Measurements from ENCODE around the gene DNMT3L. TPM values are rescaled to one million over a fixed set of nuclear protein-coding genes. Genes with fewer than 3 reads are reported as not detected.

The DNMT3L gene
- polyA plus RNA-seq, 3 donors, result not detected

DNA sequence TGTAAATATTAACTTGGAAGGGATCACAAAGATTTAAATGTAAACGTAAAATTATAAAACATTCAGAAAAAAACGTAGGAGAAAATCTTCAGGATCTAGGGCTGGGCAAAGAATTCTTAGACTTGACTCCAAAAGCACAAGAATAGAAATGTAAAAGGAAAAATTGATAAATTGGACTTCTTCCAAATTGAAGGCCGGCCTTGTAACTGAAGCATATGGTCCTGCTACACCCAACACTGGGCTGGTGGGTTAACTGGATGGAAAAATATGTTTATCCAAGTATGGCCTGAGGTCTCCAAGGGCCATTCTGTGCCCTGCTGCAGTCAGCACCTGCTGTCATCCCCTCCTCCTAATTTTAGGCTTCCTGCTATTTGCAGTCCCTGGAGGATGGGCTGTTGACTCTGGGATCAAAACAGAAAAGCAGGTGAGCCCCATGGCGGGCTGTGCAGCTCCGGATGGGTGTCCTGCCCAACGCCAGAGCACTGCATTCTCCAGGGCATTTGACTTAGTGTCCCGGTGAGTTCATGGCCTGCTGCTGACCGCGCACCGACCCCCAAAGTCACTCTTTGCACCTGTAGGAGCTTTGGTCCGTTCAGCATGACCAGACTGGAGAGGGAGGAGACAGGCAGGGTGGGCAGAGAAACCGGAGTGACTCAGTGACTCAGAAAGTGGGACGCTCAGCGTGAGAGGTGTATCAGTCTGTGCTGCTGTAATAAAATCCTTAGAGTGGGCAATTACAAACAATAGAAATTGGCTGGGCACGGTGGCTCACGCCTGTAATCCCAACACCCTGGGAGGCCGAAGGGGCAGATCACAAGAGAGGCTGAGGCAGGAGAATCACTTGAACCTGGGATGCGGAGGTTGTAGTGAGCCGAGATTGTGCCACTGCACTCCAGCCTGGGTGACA lies 17.9 kb upstream of the DNMT3L start:
- no peak for DNase-seq

DNA sequence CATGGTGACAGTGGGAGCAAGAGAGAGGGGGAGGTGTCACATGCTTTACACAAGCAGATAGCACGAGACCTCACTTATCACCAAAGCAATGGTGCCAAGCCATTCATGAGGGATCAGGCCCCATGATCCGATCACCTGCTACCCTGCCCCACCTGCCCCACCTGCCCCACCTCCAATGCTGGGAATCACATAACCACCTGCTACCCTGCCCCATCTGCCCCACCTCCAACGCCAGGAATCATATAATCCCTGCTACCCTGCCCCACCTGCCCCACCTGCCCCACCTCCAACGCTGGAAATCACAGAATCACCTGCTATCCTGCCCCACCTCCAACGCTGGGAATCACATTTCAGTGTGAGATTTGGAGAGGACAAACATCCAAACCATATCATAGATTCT lies 13.3 kb upstream of the DNMT3L start:
- DNase-seq, result no peak

DNA sequence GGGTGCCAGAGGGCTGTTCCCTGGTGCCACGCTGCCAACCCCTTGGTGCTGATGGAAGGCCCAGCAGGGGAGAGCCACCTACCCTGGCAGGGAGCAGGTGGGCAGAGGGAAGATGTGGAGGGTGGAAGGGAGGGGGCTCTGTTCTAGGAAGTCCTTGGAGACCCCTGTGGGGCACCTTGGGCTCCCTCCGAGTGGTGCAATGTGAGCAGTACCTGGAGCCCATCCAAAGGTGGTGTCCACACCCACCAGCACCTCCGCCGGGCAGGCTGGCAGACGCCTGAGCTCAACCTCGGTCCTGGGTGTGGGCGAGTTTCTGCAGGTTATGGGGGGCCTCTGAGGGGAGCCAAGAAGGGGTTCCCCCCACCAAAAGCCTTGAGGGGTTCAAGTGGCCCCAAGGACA lies 11.3 kb upstream of the DNMT3L start:
- no peak for DNase-seq

DNA sequence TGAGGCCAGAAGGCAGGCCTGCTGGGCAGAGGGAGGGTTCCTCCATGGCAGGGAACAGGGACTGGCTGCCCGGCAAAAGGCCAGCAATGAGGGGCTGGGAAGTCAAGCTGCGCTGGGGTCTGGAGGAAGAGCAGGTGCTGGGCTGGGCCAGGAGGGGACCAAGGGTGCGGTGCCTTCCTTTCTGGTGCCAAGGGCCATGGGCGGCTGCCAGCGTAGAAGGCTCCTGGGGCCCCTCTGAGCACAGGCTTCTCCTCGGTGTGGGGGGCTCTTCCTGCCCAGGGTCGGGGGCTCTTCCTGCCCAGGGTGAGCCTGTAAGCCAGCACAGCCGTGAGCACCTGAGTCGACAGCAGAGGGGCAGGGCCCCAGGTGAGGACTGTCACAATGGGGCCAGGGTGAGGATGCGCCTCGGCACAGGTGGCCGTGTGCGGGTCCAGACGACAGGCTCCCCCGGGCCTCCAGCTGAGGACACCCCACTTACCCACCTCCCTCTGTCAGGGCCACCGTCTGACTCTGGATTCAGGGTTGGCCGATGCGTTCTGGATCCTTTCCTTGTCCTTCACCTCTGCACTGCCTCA lies 10.7 kb upstream of the DNMT3L start:
- DNase-seq, result no peak

DNA sequence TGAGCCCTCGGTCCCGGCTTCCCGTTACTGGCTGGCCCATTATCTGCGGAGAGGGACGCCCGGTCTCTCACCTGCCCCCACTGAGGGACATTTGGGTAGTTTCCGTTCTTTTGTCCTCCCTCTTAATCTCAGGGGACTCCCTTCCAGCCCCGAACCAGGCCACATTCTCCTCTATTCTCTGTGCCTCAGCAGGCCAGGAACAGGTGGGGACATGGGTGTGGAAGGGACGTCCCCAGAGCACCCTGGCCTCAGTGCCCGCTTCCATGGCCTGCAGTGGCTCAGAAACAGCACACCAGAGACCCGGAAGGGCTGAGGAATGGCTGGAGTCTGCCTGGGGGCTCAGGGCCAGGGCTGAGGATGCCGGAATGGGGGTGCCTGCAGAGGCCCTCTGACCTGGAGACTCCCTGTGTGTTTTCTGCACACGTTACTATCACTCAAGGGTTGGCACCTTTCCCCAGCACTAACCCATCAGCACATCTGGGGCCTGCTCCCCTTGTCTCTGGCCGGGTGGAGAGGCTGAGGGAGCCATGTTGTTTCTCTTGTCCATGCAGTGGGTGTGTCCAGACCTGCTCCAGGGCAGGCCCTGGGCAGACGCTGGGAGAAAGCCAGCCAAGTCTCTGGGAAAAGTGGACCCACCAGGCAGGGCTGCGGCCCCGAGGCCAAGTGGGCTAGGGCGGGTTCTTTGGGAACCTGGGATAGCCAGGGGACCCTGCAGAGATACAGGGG lies 10.0 kb upstream of the DNMT3L start:
- DNase-seq, result no peak

DNA sequence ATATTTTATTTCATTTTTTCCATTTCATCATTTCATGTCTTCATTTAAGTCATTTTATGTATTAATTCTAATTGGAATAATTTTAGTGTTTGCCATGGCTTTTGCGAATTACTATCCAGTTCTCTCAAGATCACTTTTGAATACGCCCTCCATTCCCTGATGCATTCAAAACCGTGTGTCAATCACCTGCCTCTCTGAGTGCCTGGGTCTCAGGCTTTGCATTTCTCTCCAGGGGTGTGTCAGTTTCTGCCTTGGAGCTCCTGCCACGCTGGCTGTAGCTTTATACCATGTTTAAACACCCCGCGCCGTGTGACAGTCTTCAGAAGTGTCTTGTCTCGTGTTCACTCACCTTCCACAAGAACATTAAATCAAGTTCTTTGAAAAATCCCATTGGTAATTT lies 7.4 kb upstream of the DNMT3L start:
- no peak for DNase-seq

DNA sequence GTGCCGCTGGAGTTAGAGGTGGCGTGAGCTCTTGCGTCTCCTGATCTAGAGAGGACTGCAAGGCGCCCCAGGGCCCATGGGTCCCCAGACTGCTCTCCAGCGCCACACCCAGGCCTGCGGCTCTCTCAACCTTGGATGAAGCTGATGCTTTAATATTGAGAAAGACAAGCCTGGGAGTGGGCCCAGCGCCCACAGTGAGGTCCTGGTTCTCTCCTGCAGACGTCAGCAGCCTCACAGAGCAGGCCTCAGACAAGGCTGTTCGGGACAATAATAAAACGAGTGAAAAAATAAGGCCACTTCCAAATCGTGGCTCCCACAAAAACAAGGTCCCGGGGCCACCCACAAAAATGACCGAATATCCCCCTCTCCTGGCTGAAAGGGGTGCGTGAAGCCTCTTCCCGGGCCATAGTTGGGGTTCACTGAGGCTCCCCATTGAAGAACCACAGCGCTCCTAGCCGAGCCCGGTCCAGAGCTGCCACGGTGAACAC lies 6.0 kb upstream of the DNMT3L start:
- no peak for DNase-seq

DNA sequence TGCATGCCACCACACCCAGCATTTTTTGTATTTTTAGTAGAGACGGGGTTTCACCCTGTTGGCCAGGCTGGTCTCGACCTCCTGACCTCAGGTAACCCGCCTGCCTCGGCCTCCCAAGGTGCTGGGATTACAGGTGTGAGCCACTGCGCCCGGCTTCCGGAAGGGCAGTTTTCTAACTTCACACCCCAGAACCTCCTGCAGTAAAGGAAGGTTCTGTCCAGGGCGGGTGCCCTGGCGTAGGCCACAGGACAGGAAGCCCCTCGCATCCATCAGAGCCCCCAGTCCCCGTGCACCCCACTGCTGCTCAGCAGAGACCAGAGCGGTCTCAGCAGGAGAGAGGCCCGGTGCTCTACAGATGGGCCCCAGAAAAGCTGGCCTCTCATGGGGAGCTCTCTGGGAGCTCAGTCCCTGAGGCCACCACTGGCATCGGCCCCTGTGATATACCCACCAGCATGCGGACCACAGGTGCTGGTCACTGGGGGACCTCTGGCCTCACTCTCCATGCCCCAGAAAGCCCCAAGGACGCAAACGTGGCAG lies 4.1 kb upstream of the DNMT3L start:
- no peak for DNase-seq

DNA sequence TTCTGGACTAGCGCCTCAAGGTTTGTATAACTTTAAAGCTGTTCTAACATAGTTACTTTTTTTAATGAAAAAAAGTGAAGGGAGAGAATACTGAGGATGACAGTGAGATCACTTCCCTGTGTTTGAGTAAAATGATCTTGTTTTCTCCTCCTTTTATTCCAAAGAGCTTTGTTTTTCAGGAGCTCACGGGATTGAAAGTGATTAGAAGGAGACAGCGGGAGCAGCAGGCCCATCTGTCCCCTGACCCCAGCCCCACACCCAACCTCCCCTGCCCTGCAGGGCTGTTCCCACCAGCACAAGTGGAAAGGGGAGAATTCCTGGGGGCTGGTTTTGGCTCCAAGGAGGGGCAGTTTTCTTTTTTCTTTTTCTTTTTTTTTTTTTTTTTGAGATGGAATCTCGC lies 2.1 kb upstream of the DNMT3L start:
- no peak for DNase-seq

DNA sequence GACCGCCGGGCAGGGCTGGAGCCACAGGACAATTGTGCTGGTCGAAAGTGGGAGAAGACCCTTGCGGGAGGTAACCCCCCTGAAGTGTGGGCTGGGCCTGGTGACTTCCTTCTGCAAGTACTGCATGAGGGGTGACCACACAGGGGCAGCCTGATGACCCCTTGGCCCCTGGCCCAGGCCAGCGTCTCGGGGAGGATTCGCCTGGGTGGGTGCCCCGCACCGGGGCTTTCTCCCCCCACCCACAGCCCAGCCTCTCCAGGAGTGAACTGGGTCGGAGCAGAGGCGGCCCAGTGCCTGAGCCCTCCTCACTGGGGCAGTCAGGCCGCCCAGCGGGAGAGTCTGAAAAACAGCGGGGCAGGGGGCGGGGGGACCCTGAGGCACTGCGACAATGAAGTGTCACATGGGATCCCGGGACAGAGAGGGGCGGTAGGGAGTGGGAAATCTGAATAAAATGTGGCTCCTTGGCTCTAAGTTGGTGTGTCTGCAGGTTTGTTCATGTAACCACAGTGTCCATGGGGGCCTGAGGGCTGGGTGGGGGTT lies 1.6 kb upstream of the DNMT3L start:
- DNase-seq, result peak; percentile 34

DNA sequence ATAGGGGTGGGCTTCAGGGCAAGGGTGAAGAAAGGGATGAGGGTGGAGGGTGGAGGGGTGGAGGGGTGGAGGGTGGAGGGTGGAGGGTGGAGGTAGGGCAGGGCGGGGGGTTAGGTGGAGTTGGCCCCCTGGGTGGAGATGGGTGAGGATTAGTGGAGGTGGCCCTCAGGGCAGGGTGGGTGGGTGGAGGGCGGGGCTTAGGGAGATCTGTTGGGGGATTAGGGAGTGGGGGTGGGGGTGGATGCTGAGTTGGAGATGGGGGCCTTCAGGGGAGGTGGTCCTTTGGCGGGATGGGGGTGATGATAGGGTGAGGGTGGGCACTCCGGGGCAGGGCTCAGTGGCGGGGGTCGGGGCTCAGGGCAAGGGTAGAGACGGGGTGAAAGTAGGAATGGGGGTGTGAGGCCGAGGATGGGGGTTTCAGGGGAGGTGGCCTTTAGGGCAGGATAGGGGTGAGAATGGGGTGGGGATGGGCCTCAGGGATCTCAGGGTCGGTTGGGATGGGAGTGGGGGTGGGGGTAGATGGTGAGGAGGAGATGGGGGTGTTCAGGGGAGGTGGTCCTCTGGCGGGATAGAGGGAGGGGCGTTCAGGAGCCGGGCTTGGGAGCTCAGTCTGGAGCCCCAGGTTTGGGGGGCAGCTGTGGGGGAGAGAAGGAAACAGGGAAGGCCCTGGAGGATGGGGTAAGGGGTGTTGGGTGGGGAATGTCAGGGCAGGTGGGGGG lies 800 bp upstream of the DNMT3L start:
- no peak for DNase-seq

DNA sequence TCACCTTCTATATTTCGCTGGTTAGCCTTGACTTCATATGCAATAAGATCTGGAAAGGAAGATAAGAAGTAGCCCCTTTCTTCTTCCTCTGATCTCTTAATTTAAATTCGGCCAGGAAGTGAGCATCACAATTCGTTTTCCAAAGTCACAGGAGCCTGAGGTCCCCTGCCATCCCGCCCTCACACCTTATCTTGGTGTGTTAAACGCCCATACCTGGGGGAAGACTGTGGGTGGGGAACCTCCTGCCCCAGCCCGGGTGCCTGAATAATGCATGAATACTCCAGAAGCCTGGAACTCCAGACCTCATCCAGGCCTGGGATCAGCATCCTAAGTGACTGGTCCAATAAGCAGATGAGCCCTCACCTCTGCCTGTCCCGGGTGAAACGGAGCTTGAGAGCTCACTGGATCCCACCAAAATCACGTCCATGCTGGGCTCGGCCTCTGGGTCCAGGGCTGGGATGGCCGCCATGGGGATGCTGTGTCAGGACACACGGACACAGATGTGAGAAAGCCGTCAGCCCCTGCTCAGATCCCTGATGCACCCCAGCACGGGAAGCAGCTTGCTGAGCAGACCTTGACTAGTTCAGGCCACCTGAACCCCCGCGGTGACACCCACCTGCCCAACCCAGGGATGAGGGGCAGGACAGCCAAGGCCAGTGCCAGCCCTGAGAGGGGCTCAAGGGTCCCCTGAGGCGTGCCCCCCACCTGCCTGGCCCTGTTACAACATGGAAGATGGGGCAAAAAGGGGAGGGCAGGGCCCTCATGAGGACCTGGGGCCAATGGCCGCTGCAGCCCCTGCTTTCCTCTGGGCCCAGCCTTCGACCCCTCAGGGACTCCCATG lies 686 bp downstream of the DNMT3L start:
- no peak for DNase-seq

DNA sequence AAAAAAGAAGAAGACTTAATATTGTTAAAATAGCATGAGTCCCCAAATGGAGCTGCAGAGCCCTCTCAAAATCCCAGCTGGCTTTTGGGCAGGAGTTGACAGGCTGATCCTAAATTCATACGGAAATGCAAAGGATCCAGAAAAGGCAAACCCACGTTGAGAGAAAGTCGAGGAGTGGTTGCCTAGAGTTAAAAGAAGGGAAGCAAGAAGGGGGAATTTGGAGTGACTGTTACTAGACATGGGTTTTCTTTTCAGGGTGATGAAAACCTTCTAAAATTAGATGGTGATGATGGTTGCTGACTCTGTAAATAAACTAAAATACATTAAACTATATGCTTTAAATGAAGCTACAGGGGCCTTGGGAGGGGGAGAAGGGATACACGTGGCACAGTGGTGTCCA lies 1.6 kb downstream of the DNMT3L start:
- no peak for DNase-seq

DNA sequence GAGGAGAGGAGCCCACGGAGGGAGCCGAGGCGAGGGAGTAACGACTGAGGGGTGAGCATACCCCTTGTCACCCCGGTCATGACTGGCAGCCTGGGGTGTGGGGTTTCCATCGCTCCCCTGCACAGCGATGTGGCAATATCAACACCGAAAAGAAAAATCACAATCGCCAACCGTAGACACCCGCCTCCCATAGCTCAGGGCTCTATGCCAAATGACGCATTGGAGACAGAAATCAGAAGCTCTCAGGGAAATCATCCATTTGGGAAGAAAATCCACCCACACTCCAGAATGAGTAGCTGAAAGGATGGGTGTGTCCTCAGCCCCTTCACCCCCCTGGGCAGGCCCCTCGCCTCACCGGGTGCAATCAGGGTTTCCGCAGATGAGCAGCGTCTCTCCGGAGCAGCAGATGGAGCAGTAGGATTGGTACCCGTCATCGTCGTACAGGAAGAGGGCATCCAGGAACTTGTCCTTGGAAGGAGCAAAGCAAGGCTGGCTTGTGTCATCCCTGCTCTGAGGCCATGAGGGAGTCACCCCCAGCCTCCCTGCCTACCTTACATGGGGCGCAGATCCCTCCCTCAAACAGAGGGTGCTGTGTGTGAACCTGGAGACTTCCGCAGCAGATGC lies 2.5 kb downstream of the DNMT3L start:
- DNase-seq, result no peak

DNA sequence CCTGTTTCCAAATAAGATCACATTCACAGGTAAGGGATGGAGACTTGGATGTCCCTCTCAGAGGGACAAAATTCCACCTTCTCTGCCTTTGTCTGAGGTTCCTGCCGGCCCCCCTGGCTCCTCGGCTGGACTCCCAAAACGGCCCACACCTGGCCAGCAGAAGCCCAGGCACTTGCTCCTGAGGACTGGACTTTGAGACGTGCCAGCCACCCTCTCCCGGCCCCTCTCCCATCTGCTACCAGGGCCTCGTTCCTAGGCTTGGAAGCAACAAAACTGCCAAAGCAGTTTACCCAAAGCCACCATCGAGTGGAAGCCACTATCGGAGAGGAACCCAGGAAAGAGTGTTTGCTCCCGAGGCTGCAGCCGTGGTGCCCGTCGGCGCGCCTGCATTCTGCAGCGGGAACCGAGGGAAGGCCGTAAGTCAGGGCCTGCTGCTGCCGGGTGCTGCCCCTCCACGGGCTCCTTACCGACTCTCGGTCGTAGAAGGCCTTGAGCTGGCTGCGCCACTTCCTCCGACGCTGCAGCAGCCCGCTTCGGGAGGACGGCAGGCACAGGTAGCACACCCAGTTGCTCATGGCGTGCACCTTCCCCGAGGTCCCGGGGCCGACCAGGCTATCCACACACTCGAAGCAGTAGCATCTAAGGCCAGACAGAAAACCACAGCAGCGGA lies 3.5 kb downstream of the DNMT3L start:
- DNase-seq, result no peak

DNA sequence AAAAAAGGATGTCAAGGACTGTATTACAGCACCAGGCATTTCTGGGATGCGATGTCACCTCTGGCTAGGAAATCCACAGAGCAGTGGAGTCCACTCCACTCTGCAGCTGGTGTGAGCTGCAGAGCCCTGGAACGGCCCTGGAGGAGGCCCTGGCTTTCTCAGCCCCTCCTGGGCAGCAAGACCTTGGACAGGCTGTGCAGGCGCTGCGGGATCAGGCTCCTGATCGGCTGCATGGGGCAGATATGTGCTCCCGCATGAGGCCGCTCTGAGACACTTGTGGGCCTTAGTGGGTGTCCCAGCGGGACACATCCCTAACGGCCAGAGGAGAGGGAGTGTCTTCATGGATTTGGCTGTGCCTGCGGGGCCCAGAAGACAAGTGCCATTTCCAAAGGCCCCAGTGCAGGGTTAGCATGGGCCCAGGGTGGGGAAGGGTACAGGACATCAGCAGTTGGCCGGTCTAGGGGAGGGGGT lies 6.2 kb downstream of the DNMT3L start:
- no peak for DNase-seq

DNA sequence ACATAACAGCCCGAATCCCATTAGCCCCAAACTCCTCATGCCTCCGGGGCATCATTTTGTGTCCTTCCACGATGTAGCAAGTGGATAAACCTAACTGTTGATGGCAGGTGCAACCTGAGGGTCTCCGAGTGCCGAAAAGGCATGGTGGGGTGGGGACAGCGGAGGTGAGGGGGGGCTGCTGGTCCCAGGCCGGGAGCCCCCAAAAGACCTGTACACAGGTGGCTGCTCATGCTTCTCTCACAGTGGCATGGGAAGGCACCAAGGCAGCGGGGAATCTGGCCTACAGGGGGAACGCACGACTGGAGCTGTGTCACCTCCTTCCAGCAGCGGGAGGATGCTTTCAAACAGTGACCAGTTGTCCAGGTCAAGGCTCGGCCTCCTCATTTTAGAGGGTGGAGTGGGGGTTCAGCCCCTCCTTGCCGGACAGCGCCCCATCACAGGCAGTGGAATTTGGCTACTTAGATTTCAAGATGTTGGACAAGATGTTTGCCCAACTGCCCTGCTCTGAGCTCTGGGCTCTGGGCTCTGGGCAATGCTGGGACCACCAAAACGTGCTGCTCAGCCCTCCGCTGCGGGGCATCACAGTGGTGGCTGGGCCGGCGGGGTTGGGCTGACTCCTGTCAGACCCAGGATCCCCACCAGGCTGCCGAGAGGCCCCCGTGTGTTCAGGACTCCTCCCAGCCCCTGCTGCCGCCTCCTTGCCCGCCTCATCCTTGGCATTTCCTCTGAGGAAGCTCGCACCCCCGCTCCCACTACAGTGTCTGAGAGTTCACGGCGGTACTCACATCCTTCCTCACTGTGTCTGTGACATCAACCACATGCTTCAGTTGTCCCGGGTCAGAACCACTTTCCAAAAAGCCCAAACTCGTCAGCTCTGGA lies 7.6 kb downstream of the DNMT3L start:
- DNase-seq, result no peak

Measured in renal pelvis (tissue), 4 donors.